PFSK-1 (cell line): Measurements from ENCODE around the gene RBAK.

Source experiments
- FOXP2 ChIP-seq: optimal IDR thresholded peaks from 2 replicates; pipeline ENCODE3; 2011; ENCODE audit warnings: borderline replicate concordance, control low read depth, inconsistent platforms; ENCODE audit not compliant: insufficient read depth; ENCODE audit errors: extremely low read length, extremely low read depth
- POLR2AphosphoS5 ChIP-seq: IDR thresholded peaks from 2 replicates; pipeline ENCODE4 v1.6.1; 2012; ENCODE audit warnings: low read depth, mild to moderate bottlenecking, control low read depth, low read length, moderate library complexity
- REST ChIP-seq, 2 experiments: IDR thresholded peaks; 2 replicates each; pipeline versions ENCODE4 v1.6.1 to v1.8.0; 2011 to 2012; ENCODE audit warnings: low read depth in 2 of 2, low read length in 2 of 2, control low read depth in 1 of 2, inconsistent platforms in 1 of 2, mild to moderate bottlenecking in 1 of 2, moderate library complexity in 1 of 2; ENCODE audit not compliant: insufficient read depth in 1 of 2
- SIN3A ChIP-seq: IDR thresholded peaks from 2 replicates; pipeline ENCODE4 v1.6.1; 2012; ENCODE audit warnings: mild to moderate bottlenecking, low read length, moderate library complexity, borderline replicate concordance; ENCODE audit not compliant: insufficient read depth
- TAF1 ChIP-seq: IDR thresholded peaks from 2 replicates; pipeline ENCODE4 v1.6.1; 2012; ENCODE audit warnings: low read length, control low read depth, borderline replicate concordance; ENCODE audit not compliant: insufficient read depth

The RBAK gene

GRCh38 chr7:5117095-5117970 is 71.7 kb downstream of the RBAK start:
- no peak for TF ChIP-seq FOXP2
- no peak for TF ChIP-seq REST (IDR thresholded peaks at IDR 0.05; ENCODE audit: insufficient read depth in 1 of 2, low read depth in 2 of 2, low read length in 2 of 2)
- no peak for TF ChIP-seq SIN3A
- no peak for TF ChIP-seq POLR2AphosphoS5
- no peak for TF ChIP-seq TAF1
